ENCODE data around the gene EFS.

EFS gene

GRCh38 chr14:23386999-23387398 is 22.0 kb upstream of the EFS start:
- TF ChIP-seq GATA2 (IDR thresholded peaks at IDR 0.05; ENCODE audit: low read depth, low read length) (no peak), GATA3 (IDR thresholded peaks at IDR 0.05; ENCODE audit: low read depth, low read length) (no peak)

- no peak for TF ChIP-seq GATA2 (IDR thresholded peaks at IDR 0.05; ENCODE audit: low read depth, low read length)
- TF ChIP-seq GATA3 (IDR thresholded peaks at IDR 0.05; ENCODE audit: low read depth, low read length), result no peak
Measured at GRCh38 chr14:23385642-23386265, 20.8 kb upstream of the EFS start.

- TF ChIP-seq GATA2 (IDR thresholded peaks at IDR 0.05; ENCODE audit: low read depth, low read length), result no peak
- no peak for TF ChIP-seq GATA3 (IDR thresholded peaks at IDR 0.05; ENCODE audit: low read depth, low read length)
Measured at GRCh38 chr14:23385244-23385641, 20.3 kb upstream of the EFS start.

- no peak for TF ChIP-seq GATA2 (IDR thresholded peaks at IDR 0.05; ENCODE audit: low read depth, low read length)
- no peak for TF ChIP-seq GATA3 (IDR thresholded peaks at IDR 0.05; ENCODE audit: low read depth, low read length)
Measured at GRCh38 chr14:23384364-23385080, 19.6 kb upstream of the EFS start.

GRCh38 chr14:23382731-23383440 is 17.9 kb upstream of the EFS start:
- no peak for TF ChIP-seq GATA3 (IDR thresholded peaks at IDR 0.05; ENCODE audit: low read depth, low read length)
- TF ChIP-seq GATA2 (IDR thresholded peaks at IDR 0.05; ENCODE audit: low read depth, low read length), result no peak

GRCh38 chr14:23382276-23382675 is 17.3 kb upstream of the EFS start:
- TF ChIP-seq GATA3 (IDR thresholded peaks at IDR 0.05; ENCODE audit: low read depth, low read length) (no peak), GATA2 (IDR thresholded peaks at IDR 0.05; ENCODE audit: low read depth, low read length) (no peak)

- TF ChIP-seq GATA3 (IDR thresholded peaks at IDR 0.05; ENCODE audit: low read depth, low read length) (no peak), GATA2 (IDR thresholded peaks at IDR 0.05; ENCODE audit: low read depth, low read length) (no peak)
Measured at GRCh38 chr14:23381871-23382270, 16.9 kb upstream of the EFS start.

- TF ChIP-seq GATA2 (IDR thresholded peaks at IDR 0.05; ENCODE audit: low read depth, low read length) (no peak), GATA3 (IDR thresholded peaks at IDR 0.05; ENCODE audit: low read depth, low read length) (no peak)
Measured at GRCh38 chr14:23380976-23381375, 16.0 kb upstream of the EFS start.

- no peak for TF ChIP-seq GATA3 (IDR thresholded peaks at IDR 0.05; ENCODE audit: low read depth, low read length)
- no peak for TF ChIP-seq GATA2 (IDR thresholded peaks at IDR 0.05; ENCODE audit: low read depth, low read length)
Measured at GRCh38 chr14:23380197-23380914, 15.4 kb upstream of the EFS start.

GRCh38 chr14:23379366-23380196 is 14.6 kb upstream of the EFS start:
- TF ChIP-seq GATA3 (IDR thresholded peaks at IDR 0.05; ENCODE audit: low read depth, low read length) (no peak), GATA2 (IDR thresholded peaks at IDR 0.05; ENCODE audit: low read depth, low read length) (no peak)

GRCh38 chr14:23378612-23379220 is 13.7 kb upstream of the EFS start:
- no peak for TF ChIP-seq GATA3 (IDR thresholded peaks at IDR 0.05; ENCODE audit: low read depth, low read length)
- no peak for TF ChIP-seq GATA2 (IDR thresholded peaks at IDR 0.05; ENCODE audit: low read depth, low read length)

- TF ChIP-seq GATA2 (IDR thresholded peaks at IDR 0.05; ENCODE audit: low read depth, low read length) (no peak), GATA3 (IDR thresholded peaks at IDR 0.05; ENCODE audit: low read depth, low read length) (no peak)
Measured at GRCh38 chr14:23377573-23378563, 12.9 kb upstream of the EFS start.

Measured in SH-SY5Y (cell line).